BLaER1 treated with 17β-estradiol and CSF1 and Interleukin-3, amounts not matched to agents 10 nM and 100 nM (cell line): ENCODE measurements around the gene DCUN1D5.
A peak's percentile ranks its signal among the peaks of the same experiment; 100 is the strongest.

ENCODE experiments used
- H3K27ac ChIP-seq, 11 experiments: shearing (Covaris generic); formaldehyde crosslinking; 2 replicates each; pipeline ENCODE4 v1.8.1; 2022
- H3K27me3 ChIP-seq, 11 experiments: shearing (Covaris generic); formaldehyde crosslinking; 2 replicates each; pipeline ENCODE4 v1.8.1; 2022
- H3K36me3 ChIP-seq, 11 experiments: shearing (Covaris generic); formaldehyde crosslinking; 2 replicates each; pipeline ENCODE4 v1.8.1; 2022
- H3K4me1 ChIP-seq, 10 experiments: shearing (Covaris generic); formaldehyde crosslinking; 2 replicates each; pipeline ENCODE4 v1.8.1; 2022
- H3K4me2 ChIP-seq, 11 experiments: shearing (Covaris generic); formaldehyde crosslinking; 2 replicates each; pipeline ENCODE4 v1.8.1; 2022
- H3K4me3 ChIP-seq, 10 experiments: shearing (Covaris generic); formaldehyde crosslinking; 2 replicates each; pipeline ENCODE4 v1.8.1; 2022
- H3K9ac ChIP-seq, 11 experiments: shearing (Covaris generic); formaldehyde crosslinking; 2 replicates each; pipeline ENCODE4 v1.8.1; 2022
- H3K9me3 ChIP-seq, 11 experiments: shearing (Covaris generic); formaldehyde crosslinking; replicated peaks in 1 of 11; 2 replicates each; pipeline ENCODE4 v1.8.1; 2022
- H4K20me1 ChIP-seq, 11 experiments: shearing (Covaris generic); formaldehyde crosslinking; 2 replicates each; pipeline ENCODE4 v1.8.1; 2022
- Cebpa-rat ChIP-seq, 11 experiments: shearing (Covaris generic); IDR thresholded peaks; 2 replicates each; pipeline ENCODE4 v1.8.1; 2022

The DCUN1D5 gene

DNA sequence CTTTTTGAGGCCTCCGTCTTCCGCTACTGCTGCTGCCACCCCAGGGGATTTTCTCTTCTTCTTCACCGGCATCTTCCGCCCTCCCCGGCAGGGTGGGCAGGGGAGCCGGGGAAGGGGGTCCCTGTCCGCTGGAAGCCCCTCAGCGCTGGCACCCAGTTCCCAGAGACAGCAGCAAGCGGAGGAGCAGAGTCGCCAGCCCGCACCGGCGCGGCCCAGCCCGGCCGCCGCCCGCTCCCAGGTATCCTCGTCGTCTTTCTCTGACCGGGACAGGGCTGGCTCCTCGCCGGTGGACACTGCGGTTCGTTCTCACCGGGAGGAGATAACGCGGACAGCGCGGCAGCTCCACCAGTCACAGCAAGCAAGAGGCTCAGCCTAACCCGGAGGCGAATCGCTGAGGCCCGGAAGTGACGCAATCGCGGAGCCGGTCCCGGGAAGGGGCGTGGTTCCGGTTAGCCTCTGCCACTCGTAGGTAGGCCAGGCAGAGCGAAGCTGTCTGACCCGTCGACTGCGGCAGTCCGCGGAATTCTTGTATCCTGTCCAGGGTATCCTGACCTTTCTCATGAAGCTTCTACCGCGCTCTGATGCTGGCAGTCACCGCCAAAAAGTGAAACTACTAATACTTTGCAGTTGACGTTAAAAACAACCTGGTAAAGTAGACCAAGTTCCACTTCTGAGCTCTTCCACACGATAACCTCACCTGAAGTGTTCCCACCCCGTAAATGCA lies at the start of gene DCUN1D5:
DCUN1D5 (minus strand) TSS at position 360 of the 724 bp plus-strand sequence; CDS start at position 72, 288 bp downstream.
- peak within 1 kb of the TSS; percentile 84 to 94 (median 92) for H3K27ac ChIP-seq
- H3K4me1 ChIP-seq, result peaks cover 12 to 42% (median 27%) of the 10 kb centered on the region in 10 experiments
- peak within 1 kb of the TSS; percentile 79 to 97 (median 91) for H3K4me2 ChIP-seq
- peaks cover 6 to 23% (median 16%) of the 10 kb centered on the region in 11 experiments; a peak in 20 of 22 replicates for H3K36me3 ChIP-seq
- no peaks in the 10 kb centered on the region for H3K9me3 ChIP-seq
- H3K27me3 ChIP-seq, result no peaks in the 10 kb centered on the region
- H4K20me1 ChIP-seq, result peaks cover 0 to 41% (median 33%) of the 10 kb centered on the region in 11 experiments; a peak in 19 of 22 replicates
- peak within 1 kb of the TSS; percentile 87 to 97 (median 94) for H3K9ac ChIP-seq
- TF ChIP-seq Cebpa-rat (IDR thresholded peaks at IDR 0.05), result peak in 9 of 11 experiments; percentile 55 to 94 (median 73); a peak in 14 of 22 replicates
- H3K4me3 ChIP-seq, result peak within 1 kb of the TSS; percentile 74 to 100 (median 91)

DNA sequence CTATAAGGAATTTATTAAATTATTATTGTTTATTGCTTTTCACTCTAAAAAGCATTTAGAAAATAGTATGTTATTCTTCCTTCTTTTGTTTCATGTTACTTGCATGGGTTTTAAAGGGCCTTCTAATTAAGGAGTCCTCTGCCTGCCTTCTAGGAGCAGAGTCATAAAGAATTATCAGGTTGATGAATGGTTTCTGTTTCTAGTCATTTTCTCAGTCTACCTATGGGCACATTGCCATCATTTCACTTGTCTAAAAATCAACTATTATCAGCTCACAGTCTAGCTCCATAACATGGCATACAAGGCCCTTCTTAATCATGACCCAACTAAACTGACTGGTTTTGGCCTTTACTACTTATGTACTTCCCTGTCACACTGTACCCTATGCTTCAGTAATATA lies 33.5 kb upstream of the DCUN1D5 start:
- Histone ChIP-seq H3K4me2 (no peak overlapping the region), H3K4me3 (no peak overlapping the region), H4K20me1 (no peaks in the 10 kb centered on the region), H3K27me3 (no peaks in the 10 kb centered on the region), H3K4me1 (peaks cover 0 to 14% (median 0%) of the 10 kb centered on the region in 10 experiments; a peak in 9 of 20 replicates), H3K36me3 (peaks cover 0 to 61% (median 6%) of the 10 kb centered on the region in 11 experiments; a peak in 11 of 22 replicates), H3K9me3 (no peaks in the 10 kb centered on the region), H3K9ac (no peak overlapping the region), H3K27ac (no peak overlapping the region)
- TF ChIP-seq Cebpa-rat (IDR thresholded peaks at IDR 0.05), result no peak

DNA sequence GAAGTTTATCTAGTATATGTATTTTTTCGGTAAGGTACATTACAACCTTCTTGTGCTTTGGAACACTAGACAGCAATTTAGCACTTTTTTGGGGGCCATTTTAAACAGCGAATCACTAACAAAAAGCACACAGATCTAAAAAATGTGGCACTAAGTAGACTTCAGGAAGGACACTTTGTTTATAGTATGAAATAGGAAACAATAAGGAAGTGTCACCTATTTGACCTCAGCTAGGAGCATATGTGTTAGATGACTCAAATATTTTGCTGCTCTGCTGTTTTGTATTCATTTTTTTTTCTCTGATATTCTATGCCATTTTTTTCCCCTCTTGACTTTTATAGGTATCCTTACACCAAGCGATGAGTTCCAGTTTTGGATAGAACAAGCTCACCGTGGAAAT lies 22.9 kb upstream of the DCUN1D5 start:
- Histone ChIP-seq H4K20me1 (no peaks in the 10 kb centered on the region), H3K27ac (no peak overlapping the region), H3K4me2 (no peak overlapping the region), H3K36me3 (peaks cover 0 to 29% (median 0%) of the 10 kb centered on the region in 11 experiments; a peak in 5 of 22 replicates), H3K27me3 (no peaks in the 10 kb centered on the region), H3K4me3 (no peak overlapping the region), H3K4me1 (peaks cover 4 to 29% (median 8%) of the 10 kb centered on the region in 10 experiments), H3K9me3 (no peaks in the 10 kb centered on the region), H3K9ac (no peak overlapping the region)
- no peak for TF ChIP-seq Cebpa-rat (IDR thresholded peaks at IDR 0.05)

DNA sequence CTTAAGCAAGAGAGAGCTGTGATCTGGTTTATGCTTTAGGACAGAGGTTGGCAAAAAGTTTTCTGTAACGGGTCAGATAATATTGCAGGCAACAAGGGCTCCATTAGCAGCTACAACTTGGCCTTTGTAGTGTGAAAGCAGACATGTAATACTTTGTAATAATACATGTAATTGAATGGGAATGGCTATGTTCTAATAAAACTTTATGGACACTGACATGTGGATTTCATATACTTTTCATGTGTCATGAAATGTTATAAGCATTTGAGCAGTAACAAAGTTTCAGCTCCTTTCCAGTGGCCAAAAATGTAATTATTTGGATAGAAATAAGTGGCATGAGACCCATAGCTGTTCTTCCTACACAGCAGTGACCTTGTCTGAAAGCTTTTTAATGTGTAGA lies 20.4 kb upstream of the DCUN1D5 start:
- Histone ChIP-seq H3K4me3 (no peak overlapping the region), H3K9ac (peak overlapping the region in 2 of 11 experiments; percentile 8 to 41; a peak in 1 of 22 replicates), H3K4me2 (peak overlapping the region in 4 of 11 experiments; percentile 10 to 97 (median 55); a peak in 6 of 22 replicates), H3K36me3 (peaks cover 0 to 14% (median 0%) of the 10 kb centered on the region in 11 experiments; a peak in 5 of 22 replicates), H4K20me1 (no peaks in the 10 kb centered on the region), H3K4me1 (peaks cover 13 to 39% (median 18%) of the 10 kb centered on the region in 10 experiments), H3K9me3 (no peaks in the 10 kb centered on the region), H3K27me3 (no peaks in the 10 kb centered on the region), H3K27ac (no peak overlapping the region; a peak in 1 of 22 replicates)
- TF ChIP-seq Cebpa-rat (IDR thresholded peaks at IDR 0.05), result no peak

DNA sequence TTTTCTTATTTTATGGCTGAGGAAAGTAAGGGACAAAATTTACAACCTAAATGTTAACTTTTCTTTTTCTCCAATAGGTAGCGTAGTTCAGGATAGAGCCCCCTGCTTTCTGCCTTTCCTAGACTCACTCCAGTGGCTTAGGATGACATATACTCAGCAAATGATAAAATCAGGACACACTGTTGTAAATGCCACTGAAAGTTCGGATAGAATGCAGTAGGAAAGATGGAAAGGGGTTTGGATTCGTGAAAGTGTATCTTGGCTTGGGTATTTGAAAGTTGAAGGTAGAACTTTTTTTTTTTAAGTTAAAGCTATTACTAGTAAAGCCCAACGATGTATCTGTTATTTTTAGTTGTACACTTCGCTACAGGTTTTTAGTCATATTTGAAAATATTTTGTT lies 19.4 kb upstream of the DCUN1D5 start:
- Histone ChIP-seq H3K9me3 (no peaks in the 10 kb centered on the region), H3K4me1 (peaks cover 13 to 39% (median 18%) of the 10 kb centered on the region in 10 experiments), H3K27ac (no peak overlapping the region), H3K4me2 (peak overlapping the region in 4 of 11 experiments; percentile 14 to 97 (median 92); a peak in 5 of 22 replicates), H4K20me1 (no peaks in the 10 kb centered on the region), H3K4me3 (no peak overlapping the region; a peak in 1 of 20 replicates), H3K27me3 (no peaks in the 10 kb centered on the region), H3K9ac (no peak overlapping the region), H3K36me3 (peaks cover 0 to 14% (median 0%) of the 10 kb centered on the region in 11 experiments; a peak in 4 of 22 replicates)
- TF ChIP-seq Cebpa-rat (IDR thresholded peaks at IDR 0.05), result no peak

DNA sequence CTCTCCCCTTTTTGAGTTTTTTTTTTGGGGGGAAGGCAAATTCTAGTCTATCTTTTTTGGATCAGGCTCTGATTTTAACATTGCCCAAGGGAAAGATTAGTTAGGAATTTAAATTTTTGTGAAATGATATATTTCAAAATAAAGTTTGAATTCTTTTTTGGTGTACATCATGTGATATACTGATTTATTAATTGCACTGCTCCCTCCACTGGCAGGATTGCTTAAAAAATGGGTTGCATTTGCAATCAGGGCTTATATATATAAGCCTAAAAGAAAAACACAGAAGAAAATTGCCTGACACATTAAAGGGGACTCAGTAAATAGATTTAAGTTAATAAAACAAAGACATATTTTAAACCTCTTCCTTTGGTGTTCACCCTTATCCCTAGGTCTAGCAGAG lies 18.4 kb upstream of the DCUN1D5 start:
- Histone ChIP-seq H3K27ac (peak overlapping the region in 1 of 11 experiments; percentile 85; a peak in 2 of 22 replicates), H4K20me1 (no peaks in the 10 kb centered on the region), H3K27me3 (no peaks in the 10 kb centered on the region), H3K9ac (peak overlapping the region in 3 of 11 experiments; percentile 78 to 80 (median 78); a peak in 4 of 22 replicates), H3K36me3 (peaks cover 0 to 11% (median 0%) of the 10 kb centered on the region in 11 experiments; a peak in 4 of 22 replicates), H3K9me3 (no peaks in the 10 kb centered on the region), H3K4me1 (peaks cover 13 to 39% (median 18%) of the 10 kb centered on the region in 10 experiments), H3K4me3 (peak overlapping the region; percentile 56 to 74 (median 71); a peak in 18 of 20 replicates), H3K4me2 (peak overlapping the region; percentile 77 to 97 (median 90))
- TF ChIP-seq Cebpa-rat (IDR thresholded peaks at IDR 0.05), result no peak

DNA sequence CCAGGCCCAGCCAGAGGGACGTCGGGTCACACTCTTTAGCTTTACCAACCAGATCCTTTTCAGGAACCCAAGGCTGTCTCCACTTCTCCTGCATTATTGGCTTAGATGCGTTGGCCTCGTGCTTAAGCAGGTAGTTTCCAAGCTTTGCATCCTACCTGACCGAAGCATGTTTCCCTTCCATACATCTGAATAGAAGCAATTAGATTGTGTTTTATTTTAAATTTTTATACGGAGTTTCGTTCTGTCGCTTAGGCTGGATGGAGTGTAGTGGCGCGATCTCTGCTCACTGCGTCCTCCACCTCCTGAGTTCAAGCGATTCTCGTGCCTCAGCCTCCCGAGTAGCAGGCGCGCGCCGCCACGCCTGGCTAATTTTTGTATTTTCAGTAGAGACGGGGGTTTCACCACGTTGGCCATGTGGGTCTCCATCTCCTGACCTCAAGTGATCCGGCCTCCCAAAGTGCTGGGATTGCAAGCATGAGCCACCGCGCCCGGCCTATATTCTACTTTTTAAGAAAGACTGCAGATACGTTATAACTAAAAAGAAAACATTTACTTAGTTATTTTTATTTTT lies 17.9 kb upstream of the DCUN1D5 start:
- Histone ChIP-seq H3K27ac (peak overlapping the region; percentile 38 to 85 (median 75); a peak in 21 of 22 replicates), H3K36me3 (peaks cover 0 to 8% (median 0%) of the 10 kb centered on the region in 11 experiments; a peak in 3 of 22 replicates), H3K9me3 (no peaks in the 10 kb centered on the region), H3K9ac (peak overlapping the region; percentile 65 to 81 (median 77)), H4K20me1 (no peaks in the 10 kb centered on the region), H3K4me2 (peak overlapping the region; percentile 77 to 97 (median 90)), H3K4me3 (peak overlapping the region; percentile 56 to 74 (median 71)), H3K4me1 (peaks cover 13 to 39% (median 18%) of the 10 kb centered on the region in 10 experiments), H3K27me3 (no peaks in the 10 kb centered on the region)
- no peak for TF ChIP-seq Cebpa-rat (IDR thresholded peaks at IDR 0.05)

DNA sequence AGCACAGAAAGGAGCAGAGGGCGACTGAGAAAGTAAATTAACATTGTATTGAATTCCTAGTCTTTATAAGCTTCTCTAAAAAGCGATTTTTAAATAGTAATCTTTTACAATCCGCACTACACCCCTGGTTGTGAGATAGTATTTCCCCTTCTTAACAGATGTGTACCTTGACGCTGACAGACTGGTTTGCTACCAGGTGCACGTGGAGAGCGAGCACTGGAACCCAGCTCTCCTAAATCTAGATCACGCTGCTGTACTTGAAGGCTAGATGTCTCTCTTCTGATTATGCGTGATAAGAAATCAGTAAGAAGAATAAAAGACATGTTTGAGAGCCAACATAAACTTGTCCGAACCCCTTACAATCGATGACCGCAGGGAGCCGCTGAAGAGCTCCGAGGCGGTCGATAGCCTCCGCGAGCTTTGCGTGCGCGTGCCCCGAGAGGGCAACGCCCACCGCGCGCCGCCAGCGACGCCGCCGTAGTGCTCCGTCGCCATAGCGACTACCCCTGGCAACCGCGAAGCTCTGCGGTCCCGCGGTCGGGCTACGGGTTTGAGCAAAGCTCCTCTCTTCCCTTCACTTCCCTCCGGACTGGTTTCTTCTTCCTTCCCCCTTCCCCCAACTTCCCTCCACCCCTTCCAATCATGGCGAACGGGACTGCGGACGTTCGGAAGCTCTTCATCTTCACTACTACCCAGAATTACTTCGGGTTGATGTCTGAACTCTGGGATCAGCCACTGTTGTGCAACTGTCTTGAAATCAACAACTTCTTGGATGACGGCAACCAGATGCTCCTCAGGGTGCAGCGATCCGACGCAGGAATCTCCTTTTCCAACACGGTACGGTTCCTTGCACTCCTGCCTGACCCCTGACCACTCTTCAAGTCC lies 17.2 kb upstream of the DCUN1D5 start, which contains the start of gene DYNC2H1:
DYNC2H1 (plus strand) TSS at position 494 of the 885 bp plus-strand sequence; CDS start at position 643, 149 bp downstream.
- H3K4me2 ChIP-seq, result peak within 1 kb of the TSS; percentile 77 to 97 (median 90)
- peak within 1 kb of the TSS; percentile 65 to 81 (median 77) for H3K9ac ChIP-seq
- no peaks in the 10 kb centered on the region for H4K20me1 ChIP-seq
- H3K9me3 ChIP-seq, result no peaks in the 10 kb centered on the region
- H3K27ac ChIP-seq, result peak within 1 kb of the TSS; percentile 38 to 85 (median 75); a peak in 21 of 22 replicates
- no peaks in the 10 kb centered on the region for H3K27me3 ChIP-seq
- peaks cover 13 to 39% (median 18%) of the 10 kb centered on the region in 10 experiments for H3K4me1 ChIP-seq
- peak within 1 kb of the TSS; percentile 56 to 74 (median 71) for H3K4me3 ChIP-seq
- H3K36me3 ChIP-seq, result peaks cover 0 to under 1% (median 0%) of the 10 kb centered on the region in 11 experiments; a peak in 1 of 22 replicates
- TF ChIP-seq Cebpa-rat (IDR thresholded peaks at IDR 0.05), result peak in 9 of 11 experiments; percentile 55 to 89 (median 78); a peak in 16 of 22 replicates
